Retinal pigment epithelial cell (primary cell): ENCODE results near the gene SCN5A.

Experiments used
- DNase-seq: peaks from one replicate; pipeline ENCODE4 v3.0.0-alpha.2; 2010; ENCODE audit warnings: low read depth
- H3K4me3 ChIP-seq: 2 replicates; pipeline ENCODE4 v1.5.1; 2011; ENCODE audit warnings: mild to moderate bottlenecking, low read length, control low read depth, moderate library complexity
- CTCF ChIP-seq: conservative IDR thresholded peaks from 2 replicates; pipeline ENCODE4 v1.5.1; 2011; ENCODE audit warnings: low read depth, low read length, control low read depth, inconsistent platforms

Gene SCN5A

GRCh38 chr3:38647217-38647970 lies 2.1 kb downstream of the SCN5A start:
- no peak for TF ChIP-seq CTCF
- no peak overlapping the region for H3K4me3 ChIP-seq
- no peak for DNase-seq

GRCh38 chr3:38646630-38647029 lies 2.9 kb downstream of the SCN5A start:
- peak; percentile 11 for TF ChIP-seq CTCF
- DNase-seq, result no peak
- no peak overlapping the region for H3K4me3 ChIP-seq

GRCh38 chr3:38646062-38646461 lies 3.4 kb downstream of the SCN5A start:
- DNase-seq, result no peak
- no peak overlapping the region for H3K4me3 ChIP-seq
- TF ChIP-seq CTCF, result no peak

GRCh38 chr3:38645601-38646000 lies 3.9 kb downstream of the SCN5A start:
- TF ChIP-seq CTCF, result no peak
- no peak overlapping the region for H3K4me3 ChIP-seq
- no peak for DNase-seq

- DNase-seq, result no peak
- no peak for TF ChIP-seq CTCF
- H3K4me3 ChIP-seq, result no peak overlapping the region
Observed at GRCh38 chr3:38645076-38645475, 4.4 kb downstream of the SCN5A start.

- no peak for TF ChIP-seq CTCF
Observed at GRCh38 chr3:38644662-38645053, 4.8 kb downstream of the SCN5A start.

GRCh38 chr3:38644016-38644661 lies 5.3 kb downstream of the SCN5A start:
- DNase-seq, result no peak
- H3K4me3 ChIP-seq, result no peak overlapping the region
- no peak for TF ChIP-seq CTCF

More at GRCh38 chr3:38644662-38645053, 4.8 kb downstream of the SCN5A start:
- no peak overlapping the region for H3K4me3 ChIP-seq
- DNase-seq, result no peak
